NCI-H526 treated with DMSO at 0.1 percent for 48 hours (cell line): ENCODE data around the gene NT5M.

Experiments
- DNase-seq: peaks from one replicate; lab custom pipeline; 2025; lab: John Stamatoyannopoulos, UW

The NT5M gene

GRCh38 chr17:17355426-17355825 lies 52.3 kb downstream of the NT5M start:
- DNase-seq = no peak

- DNase-seq = peak; percentile 3
Measured at GRCh38 chr17:17356149-17356930, 53.2 kb downstream of the NT5M start.

GRCh38 chr17:17356931-17357270 lies 53.7 kb downstream of the NT5M start:
- no peak for DNase-seq

GRCh38 chr17:17358060-17358751 lies 55.0 kb downstream of the NT5M start:
- no peak for DNase-seq

GRCh38 chr17:17358866-17359265 lies 55.7 kb downstream of the NT5M start:
- DNase-seq = no peak

- no peak for DNase-seq
Measured at GRCh38 chr17:17359271-17359670, 56.1 kb downstream of the NT5M start.

GRCh38 chr17:17360087-17360730 lies 57.0 kb downstream of the NT5M start:
- no peak for DNase-seq

GRCh38 chr17:17361543-17361866 lies 58.3 kb downstream of the NT5M start:
- no peak for DNase-seq

- DNase-seq = no peak
Measured at GRCh38 chr17:17361867-17362539, 58.8 kb downstream of the NT5M start.

- no peak for DNase-seq
Measured at GRCh38 chr17:17362540-17362930, 59.4 kb downstream of the NT5M start.

GRCh38 chr17:17363638-17364337 lies 60.6 kb downstream of the NT5M start:
- no peak for DNase-seq

GRCh38 chr17:17364338-17364667 lies 61.1 kb downstream of the NT5M start:
- no peak for DNase-seq

GRCh38 chr17:17365476-17366110 lies 62.4 kb downstream of the NT5M start:
- DNase-seq = no peak

- no peak for DNase-seq
Measured at GRCh38 chr17:17366235-17366634, 63.1 kb downstream of the NT5M start.

- DNase-seq = no peak
Measured at GRCh38 chr17:17366941-17367875, 64.0 kb downstream of the NT5M start.

- no peak for DNase-seq
Measured at GRCh38 chr17:17367931-17368330, 64.8 kb downstream of the NT5M start.

GRCh38 chr17:17370711-17371110 lies 67.5 kb downstream of the NT5M start:
- DNase-seq = no peak

- DNase-seq = no peak
Measured at GRCh38 chr17:17372856-17373520, 69.8 kb downstream of the NT5M start.

GRCh38 chr17:17375841-17376240 lies 72.7 kb downstream of the NT5M start:
- no peak for DNase-seq

GRCh38 chr17:17376362-17376761 lies 73.2 kb downstream of the NT5M start:
- no peak for DNase-seq
